22Rv1 (cell line): ENCODE measurements around the gene GABRR2.

Source experiments
- CTCF ChIP-seq: fragments of 450-650 bp; IDR thresholded peaks from 2 replicates; pipeline ENCODE4 v1.5.1; 2017; ENCODE audit warnings: mild to moderate bottlenecking
- ZFX ChIP-seq: fragments of 450-650 bp; IDR thresholded peaks from 2 replicates; pipeline ENCODE4 v1.6.1; 2017; ENCODE audit warnings: antibody characterized with exemption, borderline replicate concordance

- TF ChIP-seq CTCF: no peak
- no peak for TF ChIP-seq ZFX
Observed at GRCh38 chr6:89295981-89296380, 19.1 kb downstream of the GABRR2 start.
